ENCODE results near the gene ABLIM2. TPM values are rescaled to one million over a fixed set of nuclear protein-coding genes. Genes with fewer than 3 reads are reported as not detected.
"Not testable (repeated sequence)": the region's sequence is repeated elsewhere in the genome, so short reads cannot be mapped to it uniquely, and the experiment has no call there.

ABLIM2 gene
- total and polyA plus RNA-seq, 2 of the 8 experiments (the other 6 are each of a cell fraction or from before 2014, with no cell fraction given), result 2.8 to 3.0 TPM

GRCh38 chr4:7943688-7944087 lies 214.9 kb downstream of the ABLIM2 start:
- FAIRE-seq; H4K5ac ChIP-seq (ENCODE audit: insufficient read length, low read depth, low read length); H3K23me2 ChIP-seq (ENCODE audit: low read depth, low read length); H2BK5ac ChIP-seq (ENCODE audit: low read depth, low read length); POLR2A ChIA-PET (ENCODE audit: partially characterized antibody); H4K91ac ChIP-seq (replicated peaks; ENCODE audit: insufficient read length, low read length); H2AFZ ChIP-seq (ENCODE audit: low read length); H3K4ac ChIP-seq (replicated peaks; ENCODE audit: insufficient read length, low read depth, low read length); H3K14ac ChIP-seq (ENCODE audit: insufficient read length); H2BK20ac ChIP-seq (ENCODE audit: low read length); H3K23ac ChIP-seq (ENCODE audit: insufficient read length); H2BK120ac ChIP-seq (replicated peaks; ENCODE audit: low read depth, low read length); H2AK5ac ChIP-seq (ENCODE audit: low read depth, low read length); H4K8ac ChIP-seq (ENCODE audit: extremely low read depth, insufficient read depth, low read length); H3K79me2 ChIP-seq (ENCODE audit: control insufficient read depth in 1 of 2, insufficient read depth in 2 of 2, low read length in 2 of 2); H3K27ac ChIP-seq (ENCODE audit: low read depth, low read length); H3K36me3 ChIP-seq (ENCODE audit: control insufficient read depth in 2 of 4, insufficient read depth in 4 of 4, low read length in 3 of 4); H4K20me1 ChIP-seq (replicated peaks in 1 of 2; ENCODE audit: control insufficient read depth in 1 of 2, insufficient read depth in 2 of 2, low read length in 2 of 2); H2BK12ac ChIP-seq (ENCODE audit: low read depth, low read length); H3K4me2 ChIP-seq (ENCODE audit: insufficient read depth in 1 of 2, low read depth in 2 of 2, low read length in 2 of 2); H2BK15ac ChIP-seq (ENCODE audit: low read length); H3K56ac ChIP-seq (replicated peaks; ENCODE audit: insufficient read length, low read depth, low read length); H3K27me3 ChIP-seq (replicated peaks in 1 of 4; ENCODE audit: control insufficient read depth in 3 of 4, extremely low read depth in 1 of 4, insufficient read depth in 3 of 4, low read length in 3 of 4); H3K9me3 ChIP-seq (ENCODE audit: insufficient read depth in 2 of 2, low read depth in 1 of 2, low read length in 1 of 2); H3K18ac ChIP-seq (ENCODE audit: extremely low read depth, low read length); H3K9ac ChIP-seq (replicated peaks in 1 of 4; ENCODE audit: extremely low read depth in 1 of 4, low read depth in 3 of 4, low read length in 3 of 4); DNase-seq (ENCODE audit: low read depth in 1 of 2, low spot score in 2 of 2); H3K79me1 ChIP-seq (ENCODE audit: low read depth, low read length); H3K4me3 ChIP-seq (ENCODE audit: extremely low read depth in 1 of 4, insufficient read depth in 2 of 4, low read depth in 3 of 4, low read length in 4 of 4): not testable (repeated sequence)
- CTCF ChIA-PET (ENCODE audit: partially characterized antibody), result interaction anchor here (1.1 to 2.5 kb wide), 5 partner anchors 13 to 182 kb away, joined by 3 to 7 read pairs (median 4); no protein-coding TSS in a partner anchor
- H3K4me1 ChIP-seq (replicated peaks in 1 of 4; ENCODE audit: control insufficient read depth in 3 of 4, insufficient read depth in 4 of 4, low read length in 3 of 4), result peaks cover 5 to 18% (median 10%) of the 10 kb centered on the region in 4 experiments; a peak in 6 of 7 replicates
- 91% methylated on average over 4 of the region's 4 CpGs; no CpG with 5 or more reads in 1 of the 2 experiments for WGBS, 2 experiments (ENCODE audit: extremely low coverage in 1 of 2, insufficient coverage in 1 of 2, insufficient read length in 1 of 2, insufficient replicate concordance in 2 of 2, low coverage in 1 of 2, low lambda C conversion rate in 2 of 2, missing lambda C conversion rate in 1 of 2)

Data from H1 (cell line).